Spleen (tissue), 11 donors: ENCODE data around the gene TOX3. TPM values are rescaled to one million over a fixed set of nuclear protein-coding genes. Genes with fewer than 3 reads are reported as not detected.

Experiments
- DNase-seq: peaks from one replicate; pipeline ENCODE4 v3.0.0-alpha.2; 2020
- H3K27ac ChIP-seq, 8 donors: fragments of 200-600 bp; sonication (generic) in 7 of 8; 1 replicate in 4 of 8; 2 replicates in 4 of 8; pipeline versions ENCODE4 v1.5.0 to v1.8.0; 2016 to 2021; ENCODE audit warnings: inconsistent platforms in 4 of 8, mild to moderate bottlenecking in 4 of 8, moderate library complexity in 1 of 8
- H3K27me3 ChIP-seq, 7 donors: fragments of 200-600 bp; sonication (generic) in 6 of 7; replicated peaks in 1 of 7; 1 replicate in 4 of 7; 2 replicates in 3 of 7; pipeline versions ENCODE4 v1.5.0 to v1.8.0; 2016 to 2021; ENCODE audit warnings: inconsistent platforms in 3 of 7, mild to moderate bottlenecking in 1 of 7
- H3K36me3 ChIP-seq, 6 donors: fragments of 200-600 bp; sonication (generic) in 5 of 6; 1 replicate in 4 of 6; 2 replicates in 2 of 6; pipeline versions ENCODE4 v1.5.0 to v1.8.0; 2016 to 2021; ENCODE audit warnings: inconsistent platforms in 2 of 6
- H3K4me1 ChIP-seq, 6 donors: fragments of 200-600 bp; sonication (generic) in 5 of 6; 1 replicate in 3 of 6; 2 replicates in 3 of 6; pipeline versions ENCODE4 v1.5.0 to v1.8.0; 2016 to 2021; ENCODE audit warnings: inconsistent platforms in 3 of 6
- H3K4me3 ChIP-seq, 8 donors: fragments of 200-600 bp; sonication (generic) in 7 of 8; 1 replicate in 4 of 8; 2 replicates in 4 of 8; pipeline versions ENCODE4 v1.5.0 to v1.8.0; 2016 to 2021; ENCODE audit warnings: inconsistent platforms in 4 of 8, mild to moderate bottlenecking in 4 of 8, moderate library complexity in 2 of 8
- H3K9me3 ChIP-seq, 8 donors: fragments of 200-600 bp; sonication (generic) in 7 of 8; 1 replicate in 4 of 8; 2 replicates in 4 of 8; pipeline versions ENCODE4 v1.5.0 to v1.8.0; 2016 to 2021; ENCODE audit warnings: inconsistent platforms in 4 of 8
- CTCF ChIP-seq, 11 experiments: fragments of 200-600 bp in 7 of 11; fragments of 450-650 bp in 4 of 11; sonication (generic) in 4 of 11; IDR thresholded peaks in 8 of 11; conservative IDR thresholded peaks in 3 of 11; 1 replicate in 7 of 11; 2 replicates in 4 of 11; pipeline versions ENCODE4 v1.4.0 to v1.8.0; 2016 to 2021; ENCODE audit warnings: antibody characterized with exemption in 11 of 11, inconsistent platforms in 4 of 11, mild to moderate bottlenecking in 1 of 11
- POLR2A ChIP-seq, 3 donors: fragments of 450-650 bp; IDR thresholded peaks; one replicate each; pipeline ENCODE4 v1.5.1; 2017; ENCODE audit warnings: antibody characterized with exemption in 3 of 3, mild to moderate bottlenecking in 1 of 3
- POLR2AphosphoS5 ChIP-seq, 3 donors: sonication (generic); formaldehyde crosslinking; IDR thresholded peaks; one replicate each; pipeline ENCODE4 v1.5.1; 2017; ENCODE audit warnings: antibody characterized with exemption in 3 of 3
- WGBS, 5 donors: extraction: QIAGEN DNeasy Blood & Tissue Kit in 3 of 5; methylation state at CpG; one replicate each; pipeline versions ENCODE4 v1.1.5 to v1.1.7; 2013 to 2018; 5-methylcytosine and 5-hydroxymethylcytosine counted together
- intact Hi-C: fragments of 100-400 bp; cut with DNase I; formaldehyde crosslinking; loops from one replicate; pipeline ENCODE4 v1.15.0; 2023; ENCODE audit warnings: low total_unique reads
- polyA plus RNA-seq, 3 donors: library from polyadenylated mRNA; stranded (reverse); fragments of 200-250 nt; gene quantifications; one replicate each; pipeline ENCODE4 v1.2.1, GENCODE V29; 2013
- total RNA-seq, 7 donors: library from RNA; depleted of rRNA in 3 of 7; stranded (reverse); fragments of >200 nt in 3 of 7; fragmentation: NEBNext Ultra II Directional in 4 of 7; extraction: Animal tissue kit (Norgen Biotek cat#: 25700) in 4 of 7; gene quantifications; one replicate each; pipeline versions ENCODE4 v1.1.0 to v1.2.1, GENCODE V29; 2016 to 2021
- donor health status: healthy with polysubstance abuse.
- donor health status: DM: no; HTN: no; CAD: no; lungs with moderate emphysema.
- donor health status: DM: no; HTN: no; CAD: no.
- donor health status: Bipolar disorder and iron deficiency.
- donor health status: healthy.
- donor health status: DM: no; HTN: no; CAD: no.
- donor health status: DM: yes; HTN: yes; CAD: no.

The TOX3 gene
- total and polyA plus RNA-seq, 10 donors: 0.03 to 0.11 TPM; not detected in 8

GRCh38 chr16:52404546-52404945 lies 142.4 kb downstream of the TOX3 start:
- H3K27me3 ChIP-seq: no peaks in the 10 kb centered on the region
- 71 to 91% (median 76%) methylated on average over 2 of the region's 2 CpGs for WGBS, 5 donors
- no peak overlapping the region for H3K4me3 ChIP-seq

GRCh38 chr16:52399116-52399515 lies 147.8 kb downstream of the TOX3 start:
- 64 to 85% (median 78%) methylated on average over 1 of the region's 1 CpG for WGBS, 5 donors
- DNase-seq: no peak
- Histone ChIP-seq H3K36me3 (no peaks in the 10 kb centered on the region), H3K4me1 (no peaks in the 10 kb centered on the region), H3K27ac (no peak overlapping the region), H3K4me3 (no peak overlapping the region), H3K9me3 (no peaks in the 10 kb centered on the region), H3K27me3 (no peaks in the 10 kb centered on the region)
- intact Hi-C loops: no loop called here
- TF ChIP-seq POLR2A (IDR thresholded peaks at IDR 0.05) (no peak), CTCF (IDR thresholded peaks at IDR 0.05 in 8 of 11, conservative IDR thresholded peaks at IDR 0.05 in 3 of 11) (no peak), POLR2AphosphoS5 (IDR thresholded peaks at IDR 0.05) (no peak)

More at GRCh38 chr16:52404546-52404945, 142.4 kb downstream of the TOX3 start:
- DNase-seq: no peak
- peaks cover 0 to 7% (median 0%) of the 10 kb centered on the region in 8 donors for H3K9me3 ChIP-seq
- no peaks in the 10 kb centered on the region for H3K4me1 ChIP-seq
- TF ChIP-seq POLR2AphosphoS5 (IDR thresholded peaks at IDR 0.05): no peak
- no peak for TF ChIP-seq POLR2A (IDR thresholded peaks at IDR 0.05)
- no peak for TF ChIP-seq CTCF (IDR thresholded peaks at IDR 0.05 in 8 of 11, conservative IDR thresholded peaks at IDR 0.05 in 3 of 11)
- H3K27ac ChIP-seq: no peak overlapping the region
- intact Hi-C loops: no loop called here
- no peaks in the 10 kb centered on the region for H3K36me3 ChIP-seq

- no peak for DNase-seq
- no peaks in the 10 kb centered on the region for H3K9me3 ChIP-seq
- intact Hi-C loops: no loop called here
- TF ChIP-seq POLR2A (IDR thresholded peaks at IDR 0.05) (no peak), POLR2AphosphoS5 (IDR thresholded peaks at IDR 0.05) (no peak), CTCF (IDR thresholded peaks at IDR 0.05 in 8 of 11, conservative IDR thresholded peaks at IDR 0.05 in 3 of 11) (no peak)
- H3K4me3 ChIP-seq: no peak overlapping the region
- no peaks in the 10 kb centered on the region for H3K27me3 ChIP-seq
- no peak overlapping the region for H3K27ac ChIP-seq
- WGBS, 5 donors: 24 to 42% (median 34%) methylated on average over 3 of the region's 3 CpGs
- no peaks in the 10 kb centered on the region for H3K4me1 ChIP-seq
- H3K36me3 ChIP-seq: no peaks in the 10 kb centered on the region
These were observed 148.4 kb downstream of the TOX3 start for GRCh38 chr16:52398491-52398960.

GRCh38 chr16:52398021-52398420 lies 148.9 kb downstream of the TOX3 start:
- intact Hi-C loops: no loop called here
- no peak overlapping the region for H3K4me3 ChIP-seq
- no peaks in the 10 kb centered on the region for H3K4me1 ChIP-seq
- no peaks in the 10 kb centered on the region for H3K27me3 ChIP-seq
- no peak for DNase-seq
- no peaks in the 10 kb centered on the region for H3K9me3 ChIP-seq
- no peaks in the 10 kb centered on the region for H3K36me3 ChIP-seq
- H3K27ac ChIP-seq: no peak overlapping the region
- no peak for TF ChIP-seq POLR2AphosphoS5 (IDR thresholded peaks at IDR 0.05)
- no peak for TF ChIP-seq POLR2A (IDR thresholded peaks at IDR 0.05)
- TF ChIP-seq CTCF (IDR thresholded peaks at IDR 0.05 in 8 of 11, conservative IDR thresholded peaks at IDR 0.05 in 3 of 11): no peak
- 63 to 83% (median 71%) methylated on average over 1 of the region's 1 CpG for WGBS, 5 donors
